GM19043 (cell line): ENCODE data around the gene KIAA1755.

Source experiments
- ATAC-seq: cut with Tn5 transposase; IDR thresholded peaks from one replicate; pipeline ENCODE4 v1.9.1; 2021; ENCODE audit warnings: low read depth; ENCODE audit not compliant: unreplicated experiment

Gene KIAA1755

GRCh38 chr20:38221119-38221589, 39.4 kb downstream of the KIAA1755 start:
- no peak for ATAC-seq

GRCh38 chr20:38220587-38221118, 39.9 kb downstream of the KIAA1755 start:
- no peak for ATAC-seq

- no peak for ATAC-seq
Observed at GRCh38 chr20:38219006-38219950, 41.3 kb downstream of the KIAA1755 start.

- ATAC-seq = no peak
Observed at GRCh38 chr20:38218566-38218885, 42.0 kb downstream of the KIAA1755 start.

GRCh38 chr20:38217791-38218565, 42.6 kb downstream of the KIAA1755 start:
- no peak for ATAC-seq

GRCh38 chr20:38216746-38217595, 43.6 kb downstream of the KIAA1755 start:
- no peak for ATAC-seq

DNA sequence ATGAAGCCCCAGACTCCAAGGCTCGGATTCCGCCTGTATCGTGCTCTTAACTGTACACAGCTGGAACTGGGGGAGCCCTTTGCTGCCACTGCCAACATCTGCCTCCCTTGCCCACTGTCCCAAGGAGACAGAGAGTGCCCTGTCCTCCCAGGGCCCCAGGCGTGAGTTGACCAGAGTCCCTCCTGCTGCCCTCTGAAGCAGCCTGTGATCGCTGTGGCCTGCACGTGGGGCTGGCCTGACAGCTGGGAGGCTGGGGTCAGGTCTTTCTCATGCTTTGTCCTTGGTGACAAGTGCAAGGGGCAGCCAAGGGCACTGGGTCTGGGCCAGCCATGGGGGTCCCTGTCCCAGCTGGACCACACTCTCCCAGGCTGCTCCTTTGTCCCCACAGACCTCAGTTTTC, 44.3 kb downstream of the KIAA1755 start:
- no peak for ATAC-seq

GRCh38 chr20:38215194-38216182, 45.0 kb downstream of the KIAA1755 start:
- no peak for ATAC-seq

GRCh38 chr20:38214256-38215193, 46.0 kb downstream of the KIAA1755 start:
- no peak for ATAC-seq

DNA sequence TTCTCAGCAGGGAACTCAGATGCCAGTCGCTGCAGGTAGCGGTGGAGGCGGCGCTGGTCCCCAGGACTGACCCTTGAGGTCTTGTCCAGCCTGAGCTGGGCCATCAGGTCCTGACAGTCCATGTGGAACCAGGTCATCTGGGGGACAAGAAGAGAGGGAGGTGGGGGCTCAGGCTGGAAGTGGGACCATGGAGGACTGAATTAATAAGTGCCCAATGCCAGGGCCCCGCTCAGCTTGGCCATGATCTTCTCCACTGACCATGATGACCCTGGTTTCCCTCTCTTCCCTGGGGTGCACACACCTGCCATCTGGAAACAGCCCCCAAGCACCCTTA, 47.0 kb downstream of the KIAA1755 start:
- ATAC-seq = no peak

DNA sequence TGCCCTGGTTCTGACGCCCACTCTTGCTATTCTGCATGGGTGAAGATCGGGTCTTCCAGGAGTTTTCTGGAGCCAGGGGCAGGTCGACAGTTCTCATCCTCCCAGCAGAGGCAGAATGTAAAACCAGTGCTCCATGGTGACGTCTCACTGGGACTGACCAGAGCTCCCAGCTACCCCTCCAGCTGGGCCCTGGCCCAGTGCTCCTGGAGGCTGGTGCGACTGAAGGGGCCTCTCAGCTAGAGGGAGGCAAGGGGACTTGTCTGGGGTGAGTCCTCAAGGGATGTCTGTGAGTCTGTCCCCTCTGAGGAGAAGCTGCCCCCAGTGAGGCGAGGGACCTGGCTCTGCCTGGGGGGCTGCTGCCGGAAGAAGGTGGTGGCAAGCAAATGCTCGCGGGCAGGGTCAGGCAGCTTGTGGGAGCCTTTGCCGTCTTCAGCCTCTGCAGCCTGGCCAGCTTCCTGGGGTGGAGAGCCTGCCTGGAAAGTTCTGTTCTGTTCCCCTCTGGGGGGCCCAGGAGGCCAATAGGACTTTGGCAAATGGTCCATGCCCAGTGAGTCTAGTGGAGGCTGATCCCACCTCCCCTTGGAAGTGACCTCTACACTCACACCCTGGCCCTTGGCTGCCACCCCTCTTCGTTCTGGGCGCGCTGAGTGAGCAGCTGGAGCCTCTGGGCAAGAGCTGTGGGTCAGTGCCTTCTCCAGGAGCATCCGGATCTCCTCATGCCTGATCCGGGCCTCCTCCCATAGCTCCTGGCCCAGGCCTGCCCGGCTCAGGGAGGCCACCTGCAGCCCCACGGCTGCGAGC, 47.5 kb downstream of the KIAA1755 start:
- no peak for ATAC-seq

DNA sequence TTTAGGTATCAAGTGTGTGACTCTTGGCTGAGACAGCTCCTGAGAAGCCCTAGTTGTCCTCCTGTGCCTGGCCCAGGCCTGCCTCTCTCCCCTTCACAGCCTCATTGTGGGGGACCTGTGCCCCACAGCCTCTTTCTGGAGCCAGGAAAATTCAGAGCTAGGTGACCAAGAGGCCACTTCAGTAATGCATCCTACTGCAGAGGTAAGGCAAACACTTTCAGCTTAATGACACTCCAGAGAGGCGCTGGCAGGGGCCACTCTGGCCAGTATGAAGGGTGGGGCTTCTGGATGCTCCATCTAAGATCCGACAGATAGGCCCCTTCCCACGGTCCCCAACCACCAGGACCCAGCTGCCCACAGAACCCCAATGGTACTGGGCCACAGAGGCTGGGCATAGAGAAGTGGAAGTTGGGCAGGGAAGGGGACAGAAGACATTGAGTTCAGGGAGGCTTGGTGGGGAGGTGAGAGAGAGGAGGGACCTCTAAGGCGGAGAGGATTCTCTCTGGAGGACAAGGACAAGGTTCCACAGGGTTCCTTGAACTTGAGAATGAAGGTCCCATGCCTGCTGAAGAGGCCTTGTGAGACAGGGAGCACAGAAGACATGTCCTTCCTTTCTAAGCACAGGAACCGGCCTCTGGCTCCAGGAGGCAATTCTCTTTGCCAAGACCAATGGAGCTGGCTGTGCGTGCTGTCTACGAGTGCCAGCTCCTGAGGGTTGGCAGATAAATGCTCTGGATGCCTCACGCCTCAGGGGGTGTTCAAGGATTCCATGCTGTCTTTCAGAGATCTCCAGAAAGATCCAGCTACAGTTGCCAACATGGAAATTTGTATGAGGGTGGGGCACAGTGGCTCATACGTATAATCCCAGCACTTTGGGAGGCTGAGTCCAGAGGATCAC, 49.1 kb downstream of the KIAA1755 start:
- ATAC-seq = no peak

- no peak for ATAC-seq
Observed at GRCh38 chr20:38210741-38211140, 49.8 kb downstream of the KIAA1755 start.

DNA sequence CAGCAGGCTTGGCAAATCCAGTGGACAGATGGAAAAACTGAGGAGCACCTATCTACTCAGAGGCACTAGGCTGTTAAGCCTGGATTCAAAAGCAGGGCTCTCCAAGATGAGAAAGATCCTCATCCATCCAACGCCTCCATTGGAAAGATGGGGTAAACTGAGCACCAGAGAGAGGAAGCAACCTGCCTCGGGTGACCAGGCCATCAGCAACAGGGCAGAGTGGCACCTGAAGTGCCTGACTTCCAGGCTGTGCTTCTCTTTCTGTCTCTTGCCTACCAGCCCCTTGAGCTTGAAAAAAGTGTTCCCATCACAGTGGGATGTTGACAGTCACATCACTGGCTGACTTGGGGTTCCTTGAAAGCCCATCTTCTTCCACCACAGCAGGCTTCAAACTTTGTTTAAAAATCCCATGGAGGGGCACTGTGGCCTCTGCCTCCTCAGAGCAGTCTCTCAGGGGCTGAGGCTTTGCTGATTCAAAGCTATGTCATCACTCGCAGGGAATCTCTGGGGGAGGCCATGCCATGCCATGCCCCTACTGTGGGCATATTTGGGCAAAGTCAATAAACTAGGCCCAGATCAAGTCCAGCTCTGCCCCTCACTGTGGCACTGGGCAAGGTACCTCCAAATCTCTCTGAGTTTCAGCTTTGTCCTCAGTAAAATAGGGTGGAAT, 50.7 kb downstream of the KIAA1755 start:
- no peak for ATAC-seq

DNA sequence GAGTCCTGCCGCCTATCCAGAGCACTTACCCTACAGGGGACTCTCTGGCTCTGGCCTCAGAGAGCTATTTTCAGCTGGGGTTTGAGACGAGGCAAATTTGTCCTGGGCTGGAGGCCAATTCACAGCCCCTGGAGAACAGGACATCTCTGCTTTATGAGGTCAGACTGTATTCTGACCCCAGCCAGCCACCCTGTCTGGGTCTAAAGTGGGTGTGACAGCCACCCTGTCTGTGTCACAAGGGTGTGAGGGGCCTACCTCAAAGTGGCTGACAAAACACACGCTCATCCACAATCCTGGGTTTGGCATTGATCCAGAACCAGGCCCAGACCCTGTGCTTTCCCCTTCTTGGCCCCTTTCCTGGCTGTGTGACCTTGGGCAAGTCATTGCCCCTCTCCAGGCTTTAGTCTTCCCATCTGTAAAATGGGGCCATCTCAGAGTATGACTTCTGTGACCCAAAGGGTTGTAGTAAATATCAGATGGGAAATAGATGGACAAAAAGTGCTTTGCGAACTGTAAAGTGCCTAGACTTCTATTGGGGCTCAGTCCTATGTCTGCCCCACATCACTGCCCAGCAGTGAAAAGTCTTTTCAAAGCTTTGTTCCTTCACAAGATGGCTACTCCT, 51.4 kb downstream of the KIAA1755 start:
- ATAC-seq = no peak

- no peak for ATAC-seq
Observed at GRCh38 chr20:38208523-38208922, 52.0 kb downstream of the KIAA1755 start.
